Heart right ventricle (tissue), 16 donors: Measurements from ENCODE around the gene TRIM63. TPM values are rescaled to one million over a fixed set of nuclear protein-coding genes. Genes with fewer than 3 reads are reported as not detected.

ENCODE experiments used
- ATAC-seq, 8 donors: fragments of 200-7000 bp; cut with Tn5 transposase; one replicate each; pipeline ENCODE4 v1.9.1; 2020; ENCODE audit warnings: mild to moderate bottlenecking in 8 of 8, moderate library complexity in 8 of 8, moderate number of reproducible peaks in 1 of 8
- DNase-seq, 2 donors: peaks; one replicate each; pipeline ENCODE4 v3.0.0-alpha.2; 2020
- H3K27ac ChIP-seq, 10 donors: fragments of 200-600 bp; sonication (generic) in 2 of 10; one replicate each; pipeline versions ENCODE4 v1.5.0 to v1.8.0; 2020 to 2022; ENCODE audit warnings: mild to moderate bottlenecking in 3 of 10
- H3K27me3 ChIP-seq, 7 donors: fragments of 200-600 bp; one replicate each; pipeline ENCODE4 v1.8.0; 2021 to 2022; ENCODE audit warnings: mild to moderate bottlenecking in 2 of 7
- H3K36me3 ChIP-seq, 9 donors: fragments of 200-600 bp; sonication (generic) in 1 of 9; one replicate each; pipeline versions ENCODE4 v1.5.0 to v1.8.0; 2020 to 2022; ENCODE audit warnings: mild to moderate bottlenecking in 2 of 9
- H3K4me1 ChIP-seq, 9 donors: fragments of 200-600 bp; sonication (generic) in 1 of 9; one replicate each; pipeline versions ENCODE4 v1.5.0 to v1.8.0; 2020 to 2022; ENCODE audit warnings: mild to moderate bottlenecking in 4 of 9
- H3K4me3 ChIP-seq, 10 donors: fragments of 200-600 bp; sonication (generic) in 2 of 10; one replicate each; pipeline versions ENCODE4 v1.5.0 to v1.8.0; 2020 to 2022; ENCODE audit warnings: mild to moderate bottlenecking in 7 of 10, moderate library complexity in 2 of 10
- H3K9me3 ChIP-seq, 11 donors: fragments of 200-600 bp in 10 of 11; sonication (generic) in 2 of 11; one replicate each; pipeline versions ENCODE4 v1.5.0 to v1.8.0; 2013 to 2022; ENCODE audit warnings: mild to moderate bottlenecking in 2 of 11, control low read depth in 1 of 11, moderate library complexity in 1 of 11
- CTCF ChIP-seq, 9 donors: fragments of 200-600 bp; sonication (generic) in 2 of 9; IDR thresholded peaks; one replicate each; pipeline versions ENCODE4 v1.5.0 to v1.8.0; 2021 to 2022; ENCODE audit warnings: antibody characterized with exemption in 9 of 9, mild to moderate bottlenecking in 5 of 9, moderate library complexity in 1 of 9
- WGBS, 2 donors: extraction: QIAGEN DNeasy Blood & Tissue Kit; methylation state at CpG; one replicate each; pipeline ENCODE4 v1.1.7; 2013; ENCODE audit warnings: inconsistent platforms in 1 of 2; 5-methylcytosine and 5-hydroxymethylcytosine counted together
- intact Hi-C, 10 donors: fragments of 100-400 bp; cut with DNase I; formaldehyde crosslinking; loops; one replicate each; pipeline versions ENCODE4 v1.11.1 to v1.14.2; 2022
- polyA plus RNA-seq, 2 donors: library from polyadenylated mRNA; stranded (reverse); fragments of 200-250 nt; gene quantifications; one replicate each; pipeline ENCODE4 v1.2.3, GENCODE V29; 2013
- total RNA-seq, 10 donors: library from RNA; stranded (reverse); fragmentation: NEBNext Ultra II Directional in 3 of 10; extraction: Animal tissue kit (Norgen Biotek cat#: 25700) in 3 of 10; gene quantifications; one replicate each; pipeline versions ENCODE4 v1.2.1 to v1.2.4, GENCODE V29; 2021 to 2023
- donor health status: Arrhythmogenic right ventricular cardiomyopathy.
- donor health status: ischemic (EF 13 %, LVEDD 7.1; RV severe dilation, severe dysfunction).
- donor health status: healthy with polysubstance abuse.
- donor health status: DM: no; HTN: yes; CAD: no.
- donor health status: DM: no; HTN: no; CAD: no.
- donor health status: ischemic (EF 25% LVEDD 6.9; RV normal size, moderate dysfunction).
- donor health status: ischemic (EF 25% LVEDD 5.7; RV mildly dilated, moderate dysfunction).
- donor health status: healthy.
- donor health status: DM: yes; HTN: yes; CAD: no.
- donor health status: Ischemic cardiomyopathy.
- donor health status: ischemic (EF 35%, LVEDD 5.7; RV mildly dilated, moderate dysfunction).
- donor health status: nonischemic (EF 11% LVEDD 7.7; RV severe dilation, severe dysfunction).
- donor health status: DM: yes; HTN: yes; CAD: no.
- donor health status: PGD.
- donor health status: ischemic (EF 29% LVEDD 5.4; RV normal size, mild dysfunction).
- donor health status: nonischemic (EF 23%, LVEDD 6.1; RV moderate dilation, normal function).

TRIM63 gene
- total and polyA plus RNA-seq, 12 donors = 191 to 415 (median 222) TPM

DNA sequence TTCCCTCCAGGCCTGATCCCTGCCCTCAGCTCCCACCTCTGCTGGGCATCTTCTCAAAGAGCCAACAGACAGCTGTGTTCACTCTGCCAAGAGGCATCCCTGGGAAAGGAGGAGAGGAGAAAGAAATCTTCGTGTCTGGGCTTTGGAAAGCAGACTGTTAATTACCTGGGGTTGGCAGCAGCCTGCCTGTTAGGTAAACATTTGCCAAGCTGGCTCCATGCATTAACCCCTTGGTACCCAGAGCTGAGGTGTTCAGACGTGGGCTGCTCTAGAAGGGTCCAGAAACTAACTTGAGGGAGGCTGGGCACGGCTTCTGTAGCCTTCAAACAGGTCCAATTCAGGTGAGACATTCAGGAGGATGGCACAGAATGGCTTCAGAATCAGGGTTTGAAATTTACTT lies 54.6 kb downstream of the TRIM63 start:
- Histone ChIP-seq H3K4me1 (peaks cover 0 to 33% (median 17%) of the 10 kb centered on the region in 9 donors), H3K9me3 (no peaks in the 10 kb centered on the region), H3K4me3 (no peak overlapping the region), H3K27me3 (no peaks in the 10 kb centered on the region), H3K36me3 (peaks cover 0 to 10% (median 0%) of the 10 kb centered on the region in 9 donors), H3K27ac (no peak overlapping the region)
- ATAC-seq (no peak), DNase-seq (no peak)
- 62 to 71% methylated on average over 3 of the region's 3 CpGs for WGBS, 2 donors
- no peak for TF ChIP-seq CTCF (IDR thresholded peaks at IDR 0.05)
- intact Hi-C loops = no loop called here

DNA sequence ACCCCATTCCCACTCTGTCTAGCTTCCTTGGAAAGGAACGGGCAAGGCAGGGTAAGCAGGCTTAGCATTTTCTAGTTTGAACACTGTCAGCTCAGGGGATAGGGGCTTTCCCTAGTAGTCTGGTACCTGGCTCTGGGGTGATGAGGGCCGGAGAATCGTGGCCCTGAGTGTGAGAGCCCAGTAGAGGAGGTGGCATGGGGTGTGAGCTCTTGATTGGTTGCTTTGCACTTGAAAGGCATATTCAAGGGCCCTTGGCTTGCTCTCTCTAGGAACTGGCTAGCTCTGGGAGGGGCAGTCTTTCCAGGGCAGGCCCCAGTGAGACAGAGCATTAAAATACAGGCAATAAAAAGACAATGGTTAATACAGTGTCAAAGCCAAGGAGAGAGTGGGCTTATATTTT lies 56.6 kb downstream of the TRIM63 start:
- WGBS, 2 donors = 72 to 77% methylated on average over 3 of the region's 3 CpGs
- DNase-seq = no peak
- ATAC-seq = no peak
- no peak overlapping the region for H3K27ac ChIP-seq
- no peak for TF ChIP-seq CTCF (IDR thresholded peaks at IDR 0.05)
- no peaks in the 10 kb centered on the region for H3K9me3 ChIP-seq
- H3K36me3 ChIP-seq = peaks cover 0 to 10% (median 0%) of the 10 kb centered on the region in 9 donors
- no peaks in the 10 kb centered on the region for H3K27me3 ChIP-seq
- H3K4me1 ChIP-seq = peaks cover 0 to 14% (median under 1%) of the 10 kb centered on the region in 9 donors
- intact Hi-C loops = no loop called here
- no peak overlapping the region for H3K4me3 ChIP-seq

DNA sequence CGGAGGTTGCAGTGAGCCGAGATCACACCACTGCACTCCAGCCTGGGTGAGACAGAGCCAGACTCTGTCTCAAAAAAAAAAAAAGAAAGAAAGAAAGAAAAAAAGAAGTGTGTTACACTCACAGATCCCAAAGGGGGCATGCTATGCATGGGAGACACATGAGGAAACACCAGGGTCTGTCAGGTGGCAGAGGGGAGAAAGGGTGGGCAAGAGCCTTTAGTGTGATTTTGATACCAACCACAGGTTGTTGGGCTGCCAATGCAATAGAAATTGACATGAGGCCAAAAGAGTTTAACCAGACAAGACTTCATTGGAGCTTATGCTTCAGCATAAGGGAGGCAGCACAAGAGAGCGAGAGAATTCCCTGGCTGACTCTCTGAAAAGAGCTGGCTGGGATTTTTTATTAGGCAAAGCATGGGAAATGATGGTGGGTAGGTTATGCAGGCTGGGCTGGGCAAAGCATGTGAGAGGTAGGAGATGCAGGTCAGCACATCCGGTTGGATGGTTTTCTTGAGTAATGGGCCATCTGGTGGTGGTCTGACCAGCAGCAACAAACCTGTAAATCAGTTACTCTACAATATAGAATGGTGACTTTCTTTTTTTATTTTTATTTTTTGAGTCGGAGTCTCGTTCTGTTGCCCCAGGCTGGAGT lies 57.5 kb downstream of the TRIM63 start:
- no peaks in the 10 kb centered on the region for H3K9me3 ChIP-seq
- no peak overlapping the region for H3K27ac ChIP-seq
- intact Hi-C loops = no loop called here
- no peaks in the 10 kb centered on the region for H3K27me3 ChIP-seq
- peaks cover 0 to 17% (median 0%) of the 10 kb centered on the region in 9 donors for H3K36me3 ChIP-seq
- 70 to 77% methylated on average over 6 of the region's 6 CpGs for WGBS, 2 donors
- H3K4me1 ChIP-seq = peaks cover 0 to 9% (median 0%) of the 10 kb centered on the region in 9 donors
- H3K4me3 ChIP-seq = no peak overlapping the region
- no peak for DNase-seq
- TF ChIP-seq CTCF (IDR thresholded peaks at IDR 0.05) = no peak
- ATAC-seq = no peak

DNA sequence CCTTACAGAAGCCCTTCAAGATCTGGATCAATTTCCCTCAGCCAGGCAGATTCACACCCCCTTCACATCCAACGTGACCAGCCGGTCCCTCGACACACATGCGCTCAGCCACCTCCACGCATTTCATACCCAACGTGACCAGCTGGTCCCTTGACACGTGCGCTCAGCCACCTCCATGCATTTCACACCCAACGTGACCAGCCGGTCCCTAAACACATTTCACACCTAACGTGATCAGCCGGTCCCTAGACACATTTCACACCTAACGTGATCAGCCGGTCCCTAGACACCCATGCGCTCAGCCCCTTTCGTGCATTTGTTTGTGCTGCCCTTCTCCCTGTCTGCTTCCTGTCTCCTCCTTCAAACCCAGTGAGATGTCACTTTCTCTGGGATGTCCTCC lies 60.7 kb downstream of the TRIM63 start:
- intact Hi-C loops = no loop called here
- Histone ChIP-seq H3K9me3 (no peaks in the 10 kb centered on the region), H3K4me3 (no peak overlapping the region), H3K27me3 (no peaks in the 10 kb centered on the region), H3K36me3 (peaks cover 0 to 9% (median 0%) of the 10 kb centered on the region in 9 donors), H3K4me1 (peaks cover 0 to 9% (median 0%) of the 10 kb centered on the region in 9 donors), H3K27ac (no peak overlapping the region)
- TF ChIP-seq CTCF (IDR thresholded peaks at IDR 0.05) = no peak
- ATAC-seq (no peak), DNase-seq (no peak)
- WGBS, 2 donors = 91 to 95% methylated on average over 16 of the region's 16 CpGs
